Measurements from ENCODE around the gene LAMC3.

The LAMC3 gene

DNA sequence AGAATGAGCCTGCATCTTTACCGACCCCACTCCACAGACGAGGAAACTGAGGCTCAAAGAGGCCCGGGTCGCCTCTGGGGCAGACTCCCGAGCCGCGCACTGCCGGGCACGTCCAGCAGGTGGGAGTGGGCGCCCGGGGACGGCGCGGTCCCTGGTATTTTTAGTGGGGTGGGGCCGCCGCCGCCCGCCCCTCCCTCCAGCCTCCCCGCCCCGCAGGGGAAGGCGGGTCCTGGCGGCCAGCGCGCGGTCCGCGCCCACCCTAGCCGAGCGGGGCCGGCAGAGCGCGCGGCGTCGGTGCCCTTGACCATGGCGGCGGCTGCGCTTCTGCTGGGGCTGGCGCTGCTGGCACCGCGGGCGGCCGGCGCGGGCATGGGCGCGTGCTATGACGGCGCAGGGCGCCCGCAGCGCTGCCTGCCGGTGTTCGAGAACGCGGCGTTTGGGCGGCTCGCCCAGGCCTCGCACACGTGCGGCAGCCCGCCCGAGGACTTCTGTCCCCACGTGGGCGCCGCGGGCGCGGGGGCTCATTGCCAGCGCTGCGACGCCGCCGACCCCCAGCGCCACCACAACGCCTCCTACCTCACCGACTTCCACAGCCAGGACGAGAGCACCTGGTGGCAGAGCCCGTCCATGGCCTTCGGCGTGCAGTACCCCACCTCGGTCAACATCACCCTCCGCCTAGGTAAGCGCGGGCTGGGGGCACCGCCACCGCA, at the start of gene LAMC3:
Gene LAMC3 (plus strand): TSS at position 266 of the 710 bp plus-strand sequence. CDS start 41 bp downstream, at position 307.
- DNase-seq (ENCODE audit: low spot score), result peak; percentile 67

DNA sequence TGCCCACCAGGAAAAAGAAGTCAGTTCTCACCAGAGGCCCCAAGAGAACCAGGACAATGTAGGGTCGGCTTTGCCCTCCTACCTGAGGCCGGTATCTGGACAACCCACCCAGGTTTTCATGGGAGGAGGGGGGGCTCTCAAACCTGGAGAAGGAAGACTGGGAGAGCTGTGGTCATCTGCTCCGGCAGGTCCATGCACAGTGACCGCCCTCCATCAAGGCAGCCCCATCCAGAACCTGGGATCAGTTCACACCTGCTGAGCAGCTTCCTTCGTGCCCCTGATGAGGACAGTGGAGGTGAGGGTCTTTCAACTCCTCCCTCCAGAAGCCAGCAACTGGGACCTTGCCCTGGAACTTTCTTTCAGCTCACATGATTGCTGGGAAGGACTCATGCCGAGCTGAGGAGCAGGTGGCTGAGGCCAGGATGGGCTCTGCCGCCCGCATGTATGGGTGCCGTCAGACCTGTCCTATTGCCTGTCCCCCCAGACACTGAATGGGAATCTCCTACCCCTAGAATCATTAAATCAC, 49.1 kb upstream of the LAMC3 start:
- DNase-seq (ENCODE audit: low spot score), result no peak

DNA sequence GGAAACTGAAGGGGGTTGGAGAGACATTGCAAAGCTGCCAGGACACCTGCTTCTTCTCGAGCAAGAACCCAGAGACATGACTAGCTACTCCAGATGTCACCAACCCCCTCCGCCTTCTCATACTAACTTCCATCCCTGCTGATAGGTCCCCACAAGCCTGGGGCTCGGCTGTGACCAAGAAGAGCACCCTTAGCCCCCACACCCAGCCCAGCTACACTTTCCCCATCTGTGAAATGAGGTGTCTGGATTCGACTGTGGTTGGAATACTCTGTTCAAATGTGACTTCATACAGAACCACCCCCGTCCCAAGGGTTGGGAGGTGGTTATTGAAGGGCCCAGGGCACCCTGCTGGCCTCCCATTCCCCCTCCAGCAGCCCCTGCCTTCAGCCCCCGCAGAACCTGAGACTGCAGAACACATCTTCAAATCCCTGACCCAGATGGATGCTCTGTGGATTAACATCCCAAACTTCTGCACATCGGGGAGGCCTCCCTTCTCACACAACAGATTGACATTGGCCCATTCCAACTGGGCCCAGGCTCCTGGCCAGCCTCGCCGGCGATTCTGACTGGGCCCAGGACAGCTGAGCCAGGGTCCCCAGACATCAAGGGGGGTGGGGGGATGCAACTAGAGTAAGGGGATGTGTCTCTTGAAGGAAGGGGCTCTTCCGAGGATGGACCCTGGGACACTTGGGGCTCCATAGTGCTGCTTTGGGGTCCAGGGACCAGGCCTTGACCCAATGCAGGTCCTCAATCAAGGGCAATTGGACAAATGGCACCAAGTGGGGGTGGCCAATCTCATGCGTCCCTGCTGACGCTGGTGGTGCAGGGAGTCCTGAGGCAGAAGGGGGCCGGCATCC, 48.2 kb upstream of the LAMC3 start:
- no peak for DNase-seq (ENCODE audit: low spot score)

DNA sequence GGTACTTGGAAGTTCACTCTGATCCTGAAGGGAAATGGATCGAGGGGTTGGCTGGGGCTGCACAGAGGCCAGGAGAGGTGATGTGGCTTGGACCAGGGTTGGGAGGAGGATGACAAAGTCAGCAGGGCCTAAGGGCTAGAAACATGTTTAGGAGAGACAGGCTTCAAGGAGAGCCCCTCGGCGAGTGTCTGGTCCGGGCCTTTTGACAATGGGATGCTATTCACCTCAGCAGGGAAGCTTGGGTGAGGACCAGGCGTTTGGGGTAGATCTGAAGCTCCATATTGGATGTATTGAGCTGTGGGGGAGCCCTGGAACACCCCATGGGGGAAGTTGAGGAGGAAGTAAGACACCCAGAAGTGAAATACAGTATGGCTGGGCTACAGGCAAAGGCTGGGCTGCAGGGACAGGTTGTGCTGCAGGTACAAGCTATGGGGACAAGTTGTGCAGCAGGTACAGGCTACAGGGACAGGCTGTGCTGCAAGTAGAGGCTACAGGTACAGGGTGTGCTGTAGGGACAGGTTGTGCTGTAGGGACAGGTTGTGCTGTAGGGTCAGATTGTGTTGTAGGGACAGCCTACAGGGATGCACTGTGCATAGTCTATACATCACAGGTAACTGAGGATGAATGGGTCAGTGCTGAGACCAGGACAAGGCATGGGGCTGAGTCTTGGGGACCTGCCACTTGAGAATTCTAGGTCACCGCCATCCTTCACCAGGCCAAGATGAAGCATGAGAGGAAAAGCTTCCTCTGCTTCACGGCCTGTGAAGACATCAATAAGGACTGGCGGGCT, 47.3 kb upstream of the LAMC3 start:
- DNase-seq (ENCODE audit: low spot score), result no peak

DNA sequence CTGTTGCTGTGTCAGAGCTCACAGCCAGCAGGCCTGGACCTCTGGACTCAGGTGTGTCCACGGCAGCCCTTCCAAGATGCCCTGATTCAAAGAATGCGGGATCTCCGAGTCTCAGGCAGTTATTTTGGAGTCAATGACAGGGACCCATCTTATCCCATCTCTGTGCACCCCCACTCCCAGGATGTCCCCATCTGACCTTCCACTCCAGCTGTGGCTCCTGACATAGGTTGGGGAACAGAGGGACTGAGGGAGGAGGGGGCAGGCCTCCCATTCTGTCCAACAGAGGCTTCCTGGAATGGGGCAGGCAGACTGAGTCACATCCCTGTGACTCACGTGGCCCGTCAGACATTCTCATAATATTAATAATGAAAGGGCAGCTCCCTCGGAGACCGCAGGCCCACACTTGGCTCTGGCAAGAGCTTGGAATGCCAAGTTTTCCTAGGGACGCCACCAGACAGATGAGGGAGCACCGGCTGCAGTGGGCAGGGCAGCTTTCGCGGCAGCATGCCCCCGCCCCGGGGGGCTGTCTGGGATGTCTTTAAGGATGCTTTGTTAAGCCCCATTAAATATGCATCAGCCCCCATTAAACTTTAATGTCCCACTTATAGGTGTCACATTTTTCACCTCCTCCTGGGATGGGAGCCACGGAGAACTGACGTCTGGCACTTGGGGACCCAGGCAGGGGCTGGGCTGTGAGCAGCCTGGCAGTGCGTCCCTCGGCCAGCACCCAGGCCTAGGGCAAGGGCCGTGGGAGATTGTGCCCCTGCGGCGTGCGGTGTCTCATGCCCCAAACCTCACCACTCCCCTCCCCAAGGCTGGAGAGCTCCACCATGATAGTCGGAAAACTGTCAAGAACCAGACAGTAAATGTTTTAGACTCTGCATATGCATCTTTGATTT, 46.3 kb upstream of the LAMC3 start:
- peak; percentile 98 for DNase-seq (ENCODE audit: low spot score)

DNA sequence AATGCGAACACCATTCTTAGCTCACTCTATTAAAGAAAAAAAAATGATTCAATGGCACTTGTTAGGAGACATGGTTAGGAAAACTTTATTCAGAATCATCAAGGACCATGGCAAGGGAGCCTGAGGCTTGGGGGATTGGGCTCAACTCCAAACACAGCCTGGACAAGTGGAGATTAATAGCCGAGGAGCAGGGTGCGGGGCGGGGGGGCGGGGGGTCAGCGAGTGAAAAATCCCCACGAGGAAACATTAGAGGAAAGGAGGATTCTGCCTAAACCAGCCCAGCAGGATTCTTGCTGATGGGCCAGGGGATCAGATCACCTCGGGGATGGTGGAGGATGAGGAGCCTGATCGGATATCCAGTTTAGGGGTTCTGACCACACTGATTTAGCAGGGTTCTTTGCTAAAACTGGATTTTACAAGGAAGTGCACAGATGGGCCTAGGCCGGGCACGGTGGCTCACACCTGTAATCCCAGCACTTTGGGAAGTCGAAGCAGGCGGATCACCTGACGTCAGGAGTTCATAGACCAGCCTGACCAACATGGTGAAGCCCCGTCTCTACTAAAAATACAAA, 45.6 kb upstream of the LAMC3 start:
- DNase-seq (ENCODE audit: low spot score), result no peak

DNA sequence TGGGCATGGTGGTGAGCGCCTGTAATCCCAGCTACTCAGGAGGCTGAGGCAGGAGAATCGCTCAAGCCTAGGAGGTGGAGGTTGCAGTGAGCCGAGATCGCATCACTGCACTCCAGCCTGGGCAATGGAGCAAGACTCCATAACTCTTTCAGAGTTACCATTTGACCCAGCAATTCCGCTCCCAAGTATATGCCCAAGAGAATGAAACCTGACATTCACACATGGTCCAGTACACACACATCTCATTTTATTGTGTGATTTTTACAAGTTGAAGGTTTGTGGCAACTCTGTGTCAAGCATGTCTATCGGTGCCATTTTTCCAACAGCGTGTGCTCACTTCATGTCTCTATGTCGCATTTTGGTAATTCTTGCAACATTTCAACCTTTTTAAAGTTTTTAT, 45.1 kb upstream of the LAMC3 start:
- no peak for DNase-seq (ENCODE audit: low spot score)

DNA sequence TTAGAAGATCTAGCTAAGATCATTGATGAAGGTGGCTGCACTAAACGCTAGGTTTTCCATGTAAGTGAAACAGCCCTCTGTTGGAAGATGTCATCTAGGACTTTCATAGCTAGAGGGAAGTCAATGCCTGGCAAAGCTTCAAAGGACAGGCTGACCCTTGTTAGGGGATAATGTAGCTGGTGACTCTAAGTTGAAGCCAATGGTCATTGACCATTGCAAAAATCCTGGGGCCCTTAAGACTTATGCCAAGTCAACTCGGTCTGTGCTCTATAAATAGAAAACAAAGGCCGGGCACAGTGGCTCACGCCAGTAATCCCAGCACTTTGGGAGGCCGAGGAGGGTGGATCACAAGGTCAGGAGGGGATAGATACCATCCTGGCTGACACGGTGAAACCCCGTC, 43.3 kb upstream of the LAMC3 start:
- no peak for DNase-seq (ENCODE audit: low spot score)

DNA sequence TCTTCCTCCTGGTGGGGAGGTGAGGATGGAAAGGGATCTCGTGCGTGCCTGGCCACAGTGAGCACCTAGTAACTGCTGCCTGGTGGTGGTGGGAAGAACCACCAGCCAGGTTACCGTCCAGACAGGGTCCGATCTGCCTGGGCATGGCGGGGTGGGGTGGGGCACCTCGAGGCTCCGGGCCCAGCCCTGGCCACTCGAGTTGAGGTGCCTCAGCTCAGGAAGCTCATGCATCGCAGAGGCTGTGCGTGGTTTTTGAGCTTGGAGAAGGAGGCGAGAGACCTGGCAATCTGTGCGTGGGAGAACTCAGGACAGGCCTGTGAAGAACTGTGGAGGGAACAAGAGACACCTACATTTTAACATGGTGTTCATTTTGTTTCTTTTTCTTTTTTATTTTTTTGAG, 38.9 kb upstream of the LAMC3 start:
- no peak for DNase-seq (ENCODE audit: low spot score)

DNA sequence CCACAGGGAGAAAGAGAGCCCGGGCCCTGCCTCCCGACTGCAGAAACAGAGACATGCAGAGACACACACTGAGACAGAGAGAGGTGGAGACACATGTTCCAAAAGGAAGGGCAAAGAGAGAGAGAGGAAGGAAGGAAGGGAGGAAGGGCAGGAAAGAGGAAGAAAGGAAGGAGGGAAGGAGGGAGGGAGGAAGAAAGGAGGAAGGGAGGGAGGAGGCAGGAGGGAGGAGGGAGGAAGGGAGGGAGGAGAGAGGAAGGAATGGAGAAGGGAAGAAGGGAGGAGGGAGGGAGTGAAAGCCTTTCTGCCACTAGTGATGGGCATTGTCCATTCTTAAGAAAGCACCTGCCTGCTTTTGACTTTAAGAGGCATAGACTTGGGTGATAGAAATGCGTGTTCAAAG, 38.1 kb upstream of the LAMC3 start:
- DNase-seq (ENCODE audit: low spot score), result no peak

DNA sequence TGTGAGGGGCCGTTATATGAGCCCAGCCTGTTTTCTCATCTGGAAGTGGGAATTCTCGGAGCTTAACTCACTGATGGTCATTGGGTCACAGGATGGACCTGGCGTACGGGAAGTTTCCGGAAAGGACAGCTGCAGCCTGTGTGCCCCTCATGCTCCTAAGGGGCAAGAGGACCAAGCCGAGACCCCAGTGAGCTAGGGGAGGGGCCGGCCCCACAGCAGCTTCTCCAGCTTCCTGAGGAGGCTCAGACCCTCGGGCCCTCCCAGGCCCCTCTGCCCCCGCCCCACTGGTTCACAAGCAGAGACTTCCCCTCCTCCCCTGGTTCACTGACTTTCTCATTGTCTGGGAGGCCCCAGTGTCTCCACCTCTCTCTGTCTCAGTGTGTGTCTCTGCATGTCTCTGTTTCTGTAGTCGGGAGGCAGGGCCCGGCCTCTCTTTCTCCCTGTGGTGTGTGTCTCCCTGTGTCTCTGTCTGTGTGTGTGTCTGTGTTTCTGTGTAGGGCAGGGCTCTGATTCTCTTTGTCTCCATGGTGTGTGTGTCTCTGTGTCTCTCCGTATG, 37.6 kb upstream of the LAMC3 start:
- DNase-seq (ENCODE audit: low spot score), result no peak

DNA sequence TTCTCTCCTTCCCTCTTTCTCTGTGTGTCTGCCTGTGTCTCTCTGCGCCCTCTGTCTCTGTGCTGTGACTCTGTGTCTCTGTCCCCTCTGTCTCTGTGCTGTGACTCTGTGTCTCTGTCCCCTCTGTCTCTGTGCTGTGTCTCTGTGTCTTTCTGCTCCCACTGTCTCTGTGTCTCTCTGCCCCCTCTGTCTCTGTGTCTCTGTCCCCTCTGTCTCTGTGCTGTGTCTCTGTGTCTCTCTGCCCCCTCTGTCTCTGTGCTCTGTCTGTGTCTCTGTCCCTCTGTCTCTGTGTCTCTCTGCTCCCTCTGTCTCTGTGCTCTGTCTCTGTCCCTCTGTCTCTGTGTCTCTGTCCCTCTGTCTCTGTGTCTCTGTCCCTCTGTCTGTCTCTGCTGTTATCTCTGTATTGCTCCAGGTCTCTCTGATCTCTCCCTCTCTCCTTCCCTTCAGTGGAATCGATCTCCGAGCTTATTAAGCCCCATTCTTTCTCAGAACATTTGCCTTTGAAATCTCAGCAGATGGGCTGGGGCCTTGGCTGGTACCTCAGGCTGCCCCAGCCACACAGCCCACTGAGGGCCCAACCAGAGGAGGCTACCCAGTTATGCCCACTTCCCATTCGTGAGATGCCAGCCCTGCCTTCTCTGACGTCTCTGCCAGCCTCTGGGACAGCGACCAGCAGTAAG, 36.6 kb upstream of the LAMC3 start:
- DNase-seq (ENCODE audit: low spot score), result no peak

DNA sequence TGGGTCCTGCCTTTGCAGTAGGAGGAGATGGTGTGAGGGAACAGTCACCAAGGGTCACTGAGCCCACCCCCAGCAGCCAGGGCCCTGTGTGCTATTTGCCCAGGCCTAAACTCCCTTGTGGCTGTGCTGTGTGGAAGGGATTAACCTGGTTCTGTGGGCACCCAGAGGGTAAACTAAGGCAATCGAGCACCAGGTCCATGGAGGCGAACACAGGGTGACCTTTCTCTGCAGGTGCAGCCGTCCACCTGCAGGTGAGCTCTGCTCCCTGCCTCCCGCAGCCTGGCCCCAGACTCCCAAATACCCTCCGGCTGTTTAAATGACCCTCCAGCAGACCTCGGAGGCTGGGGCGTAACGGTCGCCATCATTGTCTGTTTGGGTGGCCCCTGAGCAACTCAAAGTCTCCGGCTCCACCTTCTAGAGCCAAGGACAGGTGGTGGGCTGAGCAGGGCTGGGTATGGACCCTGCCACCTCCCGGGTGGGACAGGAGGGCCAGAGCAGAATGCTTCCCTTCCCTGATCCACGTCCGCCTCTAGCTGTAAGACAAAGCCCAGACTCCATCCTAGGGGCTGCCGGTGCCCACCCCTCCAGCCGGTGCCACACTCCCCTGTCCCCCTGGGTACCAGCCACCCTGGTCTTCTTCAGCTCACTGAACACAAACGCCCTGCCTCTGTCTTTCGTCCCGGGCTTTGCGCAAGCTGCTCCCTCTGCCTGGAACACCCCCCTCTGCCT, 35.9 kb upstream of the LAMC3 start:
- DNase-seq (ENCODE audit: low spot score), result no peak

DNA sequence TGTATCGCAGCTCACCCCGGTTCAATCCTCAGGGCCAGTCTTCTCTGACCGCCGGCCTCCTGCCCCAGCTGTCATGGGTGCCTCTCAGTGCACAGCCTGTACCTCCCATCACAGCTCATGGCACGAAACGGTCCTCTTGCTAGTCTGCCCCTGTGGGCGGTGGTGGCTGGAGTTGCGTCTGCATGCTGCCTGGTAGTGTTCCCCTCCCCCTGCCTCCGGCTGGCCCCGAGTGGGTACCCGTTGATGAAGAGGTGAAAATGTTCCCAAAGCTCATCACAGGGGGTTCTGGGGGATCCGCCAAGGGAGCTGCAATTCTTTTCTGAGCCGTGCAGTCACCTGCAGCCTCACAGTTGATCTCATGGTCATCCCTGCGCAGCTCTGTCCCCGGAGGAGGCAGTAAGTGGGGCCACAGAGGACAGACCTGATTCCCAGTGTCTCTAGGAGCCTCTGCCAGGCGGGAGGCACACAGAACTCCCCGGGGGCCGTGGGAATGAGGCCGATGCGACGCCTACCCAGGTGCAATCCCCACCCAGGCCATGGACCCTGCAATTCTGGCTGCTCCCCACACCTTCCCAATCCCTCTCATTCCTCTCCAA, 35.2 kb upstream of the LAMC3 start:
- no peak for DNase-seq (ENCODE audit: low spot score)

DNA sequence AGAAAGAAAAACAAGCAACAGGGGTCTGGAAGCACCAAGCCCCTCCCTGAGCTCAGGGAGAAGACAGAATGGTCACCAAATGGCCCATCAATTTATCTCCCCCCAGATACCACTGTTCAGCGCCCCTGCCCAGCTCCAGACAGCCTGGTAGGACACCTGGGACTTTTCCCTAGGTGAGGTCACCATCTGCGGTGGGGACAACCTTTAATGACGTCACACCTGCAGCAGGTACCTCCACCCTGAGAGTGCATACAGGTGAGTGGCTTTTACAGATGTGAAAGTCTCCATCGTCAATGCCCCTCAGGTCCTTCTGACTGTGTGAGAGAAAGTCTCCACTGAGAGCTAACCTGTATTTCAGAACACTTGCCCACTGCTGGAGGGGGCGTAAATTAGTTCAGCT, 34.3 kb upstream of the LAMC3 start:
- DNase-seq (ENCODE audit: low spot score), result no peak

DNA sequence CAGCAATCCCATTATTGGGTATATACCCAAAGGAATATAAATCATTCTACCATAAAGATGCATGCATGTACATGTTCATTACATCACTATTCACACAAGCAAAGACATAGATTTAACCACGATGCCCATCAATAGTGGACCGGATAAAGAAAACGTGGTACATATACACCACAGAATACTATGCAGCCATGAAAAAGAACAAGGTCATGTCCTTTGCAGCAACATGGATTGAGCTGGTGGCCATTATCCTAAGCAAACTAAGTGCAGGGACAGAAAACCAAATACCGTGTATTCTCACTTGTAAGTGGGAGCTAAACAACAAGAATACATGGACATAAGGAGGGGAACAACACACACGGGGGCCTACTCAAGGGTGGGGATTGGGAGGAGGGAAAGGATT, 33.8 kb upstream of the LAMC3 start:
- DNase-seq (ENCODE audit: low spot score), result no peak

DNA sequence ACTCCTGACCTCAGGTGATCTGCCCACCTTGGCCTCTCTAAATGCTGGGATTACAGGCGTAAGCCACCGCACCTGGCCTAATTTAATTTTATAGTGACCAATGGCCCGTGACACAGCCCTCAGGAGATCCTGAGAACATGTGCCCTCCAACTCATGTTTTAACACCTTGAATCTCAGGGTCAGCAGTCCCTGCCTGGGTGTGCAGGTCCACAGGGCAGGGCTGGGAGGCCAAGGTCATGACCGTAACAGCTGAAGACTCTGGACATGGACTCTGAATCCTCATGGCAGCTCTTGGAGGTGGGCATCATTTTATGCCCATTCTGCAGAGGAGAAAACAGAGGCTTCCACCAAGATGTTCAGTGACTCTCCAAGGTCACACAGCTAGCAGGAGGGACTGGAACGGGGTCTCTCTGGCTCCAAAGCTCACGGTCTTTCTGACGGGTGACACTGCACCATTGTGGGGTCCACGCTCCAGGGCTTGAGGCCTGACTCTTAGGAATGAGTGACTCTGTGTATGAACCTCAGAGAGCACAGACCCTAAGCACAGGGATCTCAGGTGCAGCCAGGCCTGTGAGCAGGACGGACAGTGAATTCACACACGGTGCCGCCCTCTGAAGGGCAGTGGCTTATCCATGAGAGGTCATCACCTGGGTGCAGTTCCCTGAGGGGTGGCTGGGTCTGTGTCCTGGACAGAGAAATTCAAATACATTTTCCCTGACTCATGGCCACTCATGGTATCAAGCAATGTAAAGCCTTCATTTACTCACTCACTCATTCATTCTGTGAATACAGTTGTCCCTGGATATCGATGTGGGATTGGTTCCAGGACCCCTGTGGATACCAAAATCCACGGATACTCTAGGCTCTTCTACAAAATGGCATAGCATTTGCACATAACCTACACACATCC, 32.8 kb upstream of the LAMC3 start:
- DNase-seq (ENCODE audit: low spot score), result no peak

DNA sequence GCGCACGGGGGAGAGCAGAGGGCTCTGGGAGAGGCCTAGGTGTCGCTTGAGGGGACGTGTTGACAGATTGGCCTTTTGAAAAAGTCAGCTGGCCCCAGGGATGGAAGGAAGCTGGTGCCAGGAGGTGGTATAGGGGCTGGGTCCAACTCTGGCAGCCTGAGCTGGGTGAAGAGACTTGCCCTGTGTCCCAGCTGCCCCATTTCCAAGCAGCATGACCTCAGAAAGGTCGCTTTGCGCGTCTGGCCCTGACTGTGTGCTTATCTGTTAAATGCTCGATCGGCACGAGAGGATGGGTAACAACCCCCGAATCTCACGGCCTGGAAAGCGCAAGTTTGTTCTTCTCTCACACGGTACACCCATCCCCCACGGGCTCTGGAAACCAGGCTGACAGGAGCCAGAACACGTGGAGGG, 31.2 kb upstream of the LAMC3 start:
- DNase-seq (ENCODE audit: low spot score), result no peak

Measured in AG08396 (cell line).